MM.1S (cell line): ENCODE results near the gene TMEM198.

Source experiments
- DNase-seq: peaks from one replicate; pipeline ENCODE4 v3.0.0-alpha.2; 2015
- H2AFZ ChIP-seq: fragments of 300-600 bp; sonication (generic); 2 replicates; pipeline ENCODE4 v1.6.0; 2016; ENCODE audit warnings: antibody characterized with exemption, low read length
- H3F3A ChIP-seq: fragments of 300-600 bp; sonication (generic); 2 replicates; pipeline ENCODE4 v1.6.1; 2016; ENCODE audit warnings: mild to moderate bottlenecking, antibody characterized with exemption, low read length, moderate library complexity, mixed read lengths; ENCODE audit not compliant: insufficient read depth
- H3K27ac ChIP-seq: fragments of 300-600 bp; sonication (generic); 2 replicates; pipeline ENCODE4 v1.5.1; 2016; ENCODE audit warnings: mild to moderate bottlenecking, low read length
- H3K27me3 ChIP-seq: fragments of 300-600 bp; sonication (generic); replicated peaks from 2 replicates; pipeline ENCODE4 v1.6.0; 2016; ENCODE audit warnings: low read length; ENCODE audit not compliant: insufficient read depth
- H3K36me3 ChIP-seq: fragments of 300-600 bp; sonication (generic); replicated peaks from 2 replicates; pipeline ENCODE4 v1.6.1; 2016; ENCODE audit warnings: mild to moderate bottlenecking, low read length, mixed read lengths; ENCODE audit not compliant: insufficient read depth
- H3K4me1 ChIP-seq: fragments of 300-600 bp; sonication (generic); 2 replicates; pipeline ENCODE4 v1.6.1; 2016; ENCODE audit warnings: low read length, mixed read lengths
- H3K4me2 ChIP-seq: fragments of 300-600 bp; sonication (generic); 2 replicates; pipeline ENCODE4 v1.6.0; 2016; ENCODE audit warnings: low read depth, low read length
- H3K4me3 ChIP-seq: fragments of 300-600 bp; sonication (generic); 2 replicates; pipeline ENCODE4 v1.5.1; 2016; ENCODE audit warnings: low read length, mixed read lengths
- H3K79me2 ChIP-seq: fragments of 300-600 bp; sonication (generic); 2 replicates; pipeline ENCODE4 v1.6.1; 2016; ENCODE audit warnings: mixed run types, low read length, mixed read lengths
- H3K9ac ChIP-seq: fragments of 300-600 bp; sonication (generic); 2 replicates; pipeline ENCODE4 v1.6.1; 2016; ENCODE audit warnings: low read length, mixed read lengths
- H3K9me2 ChIP-seq: fragments of 300-600 bp; sonication (generic); replicated peaks from 2 replicates; pipeline ENCODE4 v1.6.1; 2016; ENCODE audit warnings: mild to moderate bottlenecking, low read length, mixed read lengths; ENCODE audit not compliant: insufficient read depth
- H3K9me3 ChIP-seq: fragments of 300-600 bp; sonication (generic); replicated peaks from 2 replicates; pipeline ENCODE4 v1.6.1; 2016; ENCODE audit warnings: mild to moderate bottlenecking, low read length, mixed read lengths; ENCODE audit not compliant: insufficient read depth
- H4K20me1 ChIP-seq: fragments of 300-600 bp; sonication (generic); 2 replicates; pipeline ENCODE4 v1.6.1; 2016; ENCODE audit warnings: mild to moderate bottlenecking, low read length, moderate library complexity, mixed read lengths; ENCODE audit not compliant: insufficient read depth
- CTCF ChIP-seq: fragments of 300-600 bp; sonication (generic); IDR thresholded peaks from 2 replicates; pipeline ENCODE4 v1.5.1; 2016; ENCODE audit warnings: antibody characterized with exemption, low read length, mixed read lengths
- EZH2 ChIP-seq: fragments of 300-600 bp; sonication (generic); optimal IDR thresholded peaks from 2 replicates; pipeline ENCODE3; 2017; ENCODE audit warnings: low read depth, mild to moderate bottlenecking, antibody characterized with exemption, low read length, mixed read lengths
- EZH2phosphoT487 ChIP-seq: fragments of 300-600 bp; sonication (generic); IDR thresholded peaks from 2 replicates; pipeline ENCODE4 v1.6.1; 2018; ENCODE audit warnings: antibody characterized with exemption, low read length

TMEM198 gene

DNA sequence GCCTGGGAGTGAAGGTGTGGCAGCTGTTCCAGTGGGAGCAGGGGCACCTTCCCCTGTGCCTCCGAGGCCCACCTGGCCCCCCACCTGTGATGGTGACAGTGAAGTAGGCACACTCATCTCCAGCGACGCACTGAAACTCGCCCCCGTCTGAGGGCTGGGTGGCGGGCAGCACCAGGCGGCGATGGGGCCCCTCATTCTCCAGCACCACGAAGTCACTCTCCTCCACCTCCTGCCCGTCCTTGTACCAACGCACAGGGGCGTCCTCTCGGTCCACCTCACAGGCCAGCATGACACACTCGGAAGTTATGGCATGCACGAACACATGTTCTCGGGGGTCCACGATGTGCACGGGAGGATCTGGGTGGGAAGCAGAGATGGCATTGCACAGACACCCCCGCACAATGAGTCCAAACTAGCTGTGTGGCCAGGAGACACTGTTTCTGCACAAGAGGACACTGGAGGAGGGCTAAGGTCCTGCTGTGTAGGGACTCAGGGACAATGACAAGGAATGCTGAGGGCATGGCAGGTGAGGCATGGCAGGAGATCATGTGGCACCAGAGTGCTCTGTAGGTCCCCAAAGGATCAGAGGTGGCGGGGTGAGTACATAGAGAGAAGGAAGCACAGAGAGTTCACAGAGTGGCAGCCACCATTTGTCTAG is 19.6 kb downstream of the TMEM198 start:
- H2AFZ ChIP-seq, result no peak overlapping the region
- no peaks in the 10 kb centered on the region for H3F3A ChIP-seq
- no peaks in the 10 kb centered on the region for H4K20me1 ChIP-seq
- DNase-seq, result no peak
- H3K4me1 ChIP-seq, result no peaks in the 10 kb centered on the region
- H3K9me3 ChIP-seq, result no peaks in the 10 kb centered on the region
- H3K27me3 ChIP-seq, result peaks cover 97% of the 10 kb centered on the region
- no peak overlapping the region for H3K4me3 ChIP-seq
- no peak for TF ChIP-seq EZH2phosphoT487
- TF ChIP-seq EZH2, result no peak
- TF ChIP-seq CTCF, result no peak
- H3K9ac ChIP-seq, result no peak overlapping the region
- no peak overlapping the region for H3K4me2 ChIP-seq
- H3K36me3 ChIP-seq, result no peaks in the 10 kb centered on the region
- H3K9me2 ChIP-seq, result no peaks in the 10 kb centered on the region
- H3K27ac ChIP-seq, result no peak overlapping the region
- H3K79me2 ChIP-seq, result no peaks in the 10 kb centered on the region

DNA sequence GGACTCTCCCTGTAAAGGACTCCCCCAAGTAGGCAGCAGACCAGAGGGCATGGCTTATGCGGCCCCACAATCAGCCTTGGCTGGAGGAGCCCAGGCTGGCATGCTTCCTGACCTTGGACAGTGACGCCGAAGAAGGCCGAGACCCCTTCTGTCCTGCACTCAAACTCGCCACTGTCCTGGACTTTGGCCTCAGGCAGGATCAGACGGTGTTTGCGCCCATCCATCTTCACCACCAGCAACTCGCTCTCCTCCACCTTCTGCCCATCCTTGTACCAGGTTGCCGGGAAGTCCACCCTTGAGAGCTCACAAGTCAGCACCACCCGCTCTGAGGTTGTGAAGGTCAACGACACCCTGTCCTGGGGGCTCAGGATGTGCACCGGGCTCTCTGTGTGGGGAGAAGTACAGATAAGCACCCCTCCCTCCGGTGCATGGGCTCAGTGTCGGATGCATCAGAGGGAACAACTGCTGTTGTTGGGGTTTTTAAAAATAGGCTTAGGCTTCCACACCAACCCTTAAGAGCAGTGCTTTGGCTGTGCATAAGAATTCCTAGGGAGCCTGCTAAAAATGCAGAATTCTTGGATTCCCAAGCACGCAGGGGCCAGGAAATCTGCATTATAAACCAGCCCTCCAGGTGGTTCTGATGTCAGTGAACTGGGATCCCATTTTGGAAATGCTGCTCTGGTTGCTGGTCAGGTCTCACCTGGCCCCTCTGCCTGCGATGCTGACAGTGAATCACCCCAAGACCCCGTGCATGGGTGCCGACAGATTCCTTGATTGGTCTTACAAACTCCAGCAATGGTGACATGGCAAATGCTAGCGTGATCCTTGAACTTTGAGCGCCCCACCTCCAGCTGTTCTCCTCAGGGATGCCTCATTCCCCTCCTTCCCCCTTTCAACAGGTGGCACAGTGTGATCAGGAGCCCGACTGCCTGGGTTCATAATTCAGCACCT is 21.6 kb downstream of the TMEM198 start:
- TF ChIP-seq EZH2 (no peak), CTCF (no peak), EZH2phosphoT487 (no peak)
- no peaks in the 10 kb centered on the region for H3K79me2 ChIP-seq
- H3K4me2 ChIP-seq, result no peak overlapping the region
- H2AFZ ChIP-seq, result no peak overlapping the region
- H3K27ac ChIP-seq, result no peak overlapping the region
- H3K9me2 ChIP-seq, result no peaks in the 10 kb centered on the region
- H3K4me3 ChIP-seq, result no peak overlapping the region
- no peaks in the 10 kb centered on the region for H4K20me1 ChIP-seq
- peaks cover 94% of the 10 kb centered on the region for H3K27me3 ChIP-seq
- no peak overlapping the region for H3K9ac ChIP-seq
- H3K9me3 ChIP-seq, result no peaks in the 10 kb centered on the region
- H3K4me1 ChIP-seq, result no peaks in the 10 kb centered on the region
- DNase-seq, result no peak
- H3K36me3 ChIP-seq, result no peaks in the 10 kb centered on the region
- no peaks in the 10 kb centered on the region for H3F3A ChIP-seq

DNA sequence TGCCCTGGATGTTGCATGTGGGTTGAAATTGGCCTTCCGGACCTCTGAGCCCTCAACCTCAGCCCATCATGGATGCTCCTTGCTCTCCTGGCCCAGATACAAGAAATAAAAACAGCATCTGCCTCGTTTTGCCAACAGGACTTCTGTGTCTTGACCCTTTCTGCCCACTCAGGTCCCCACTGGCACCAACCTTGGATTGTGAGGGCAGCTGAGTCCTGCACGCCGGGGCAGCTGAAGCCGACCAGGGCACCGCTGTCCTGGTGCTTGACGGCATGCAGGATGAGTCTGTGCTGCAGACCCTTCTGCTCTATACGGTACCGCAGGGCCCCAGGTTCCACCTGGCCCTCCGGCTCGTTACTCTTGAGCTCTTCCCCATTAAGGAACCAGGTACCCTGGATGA is 22.8 kb downstream of the TMEM198 start:
- Histone ChIP-seq H3K4me3 (no peak overlapping the region), H3K27me3 (peaks cover 86% of the 10 kb centered on the region), H3K79me2 (no peaks in the 10 kb centered on the region), H3K9me2 (no peaks in the 10 kb centered on the region), H2AFZ (no peak overlapping the region), H3K4me2 (no peak overlapping the region), H3K9ac (no peak overlapping the region), H4K20me1 (no peaks in the 10 kb centered on the region), H3K4me1 (no peaks in the 10 kb centered on the region), H3K9me3 (no peaks in the 10 kb centered on the region), H3K27ac (no peak overlapping the region), H3K36me3 (no peaks in the 10 kb centered on the region), H3F3A (no peaks in the 10 kb centered on the region)
- TF ChIP-seq EZH2 (no peak), CTCF (no peak), EZH2phosphoT487 (no peak)
- DNase-seq, result no peak
